GM12892 (cell line): ENCODE data around the gene LRRFIP1.

ENCODE experiments used
- POLR2A ChIP-seq: IDR thresholded peaks from 2 replicates; pipeline ENCODE4 v1.6.1; 2011; ENCODE audit warnings: low read depth, low read length, control low read depth
- POLR2AphosphoS5 ChIP-seq: IDR thresholded peaks from 2 replicates; pipeline ENCODE4 v1.6.1; 2011; ENCODE audit warnings: low read depth, low read length, control low read depth

DNA sequence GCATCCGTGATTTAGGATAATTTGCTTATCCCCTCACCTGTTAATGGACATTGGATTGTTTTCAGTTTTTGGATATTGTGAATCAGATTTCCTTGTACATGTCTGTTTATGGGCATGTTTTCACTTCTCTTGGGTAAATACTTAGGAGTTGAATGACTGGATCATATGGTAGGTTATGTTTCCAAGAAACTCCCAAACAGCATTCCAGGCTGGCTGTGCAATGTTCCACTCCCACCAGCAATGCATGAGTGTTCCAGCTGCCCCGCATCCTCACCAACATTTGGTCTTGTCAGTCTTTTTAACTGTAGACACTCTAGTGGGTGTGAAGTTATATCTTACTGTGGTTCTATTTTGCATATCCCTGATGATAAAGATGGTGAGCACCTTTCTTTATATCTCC, 8.9 kb upstream of the LRRFIP1 start:
- TF ChIP-seq POLR2A (no peak), POLR2AphosphoS5 (no peak)
